Measurements from ENCODE around the gene SNRPD2. TPM values are rescaled to one million over a fixed set of nuclear protein-coding genes. Genes with fewer than 3 reads are reported as not detected.

Gene SNRPD2
- total RNA-seq, 1 donor = 139 TPM

GRCh38 chr19:45659096-45659729, 32.5 kb downstream of the SNRPD2 start:
- Histone ChIP-seq H3K36me3 (ENCODE audit: insufficient read depth, low read length) (no peaks in the 10 kb centered on the region), H3K9me3 (ENCODE audit: low read depth, low read length) (no peaks in the 10 kb centered on the region), H3K4me3 (ENCODE audit: insufficient read depth, low read length) (no peak overlapping the region), H3K4me2 (ENCODE audit: insufficient read depth, low read length) (no peak overlapping the region), H3K27me3 (ENCODE audit: insufficient read depth, low read length) (peaks cover 6% of the 10 kb centered on the region), H2AFZ (ENCODE audit: low read length) (no peak overlapping the region), H4K20me1 (ENCODE audit: insufficient read depth, low read length) (no peaks in the 10 kb centered on the region), H3K4me1 (ENCODE audit: insufficient read depth, low read length) (no peaks in the 10 kb centered on the region), H3K27ac (ENCODE audit: low read depth, low read length) (no peak overlapping the region), H3K79me2 (ENCODE audit: insufficient read depth, low read length) (no peaks in the 10 kb centered on the region)
- DNase-seq (ENCODE audit: insufficient read length, low spot score, missing footprints) = peak; percentile 48
- no peak for TF ChIP-seq CTCF (IDR thresholded peaks at IDR 0.05; ENCODE audit: extremely low read depth, low read depth, low read length)

GRCh38 chr19:45657520-45658167, 34.1 kb downstream of the SNRPD2 start:
- no peak for DNase-seq (ENCODE audit: insufficient read length, low spot score, missing footprints)
- Histone ChIP-seq H3K4me3 (ENCODE audit: insufficient read depth, low read length) (no peak overlapping the region), H3K4me1 (ENCODE audit: insufficient read depth, low read length) (no peaks in the 10 kb centered on the region), H3K27me3 (ENCODE audit: insufficient read depth, low read length) (peaks cover 6% of the 10 kb centered on the region), H3K9me3 (ENCODE audit: low read depth, low read length) (no peaks in the 10 kb centered on the region), H3K36me3 (ENCODE audit: insufficient read depth, low read length) (no peaks in the 10 kb centered on the region), H3K4me2 (ENCODE audit: insufficient read depth, low read length) (no peak overlapping the region), H2AFZ (ENCODE audit: low read length) (no peak overlapping the region), H3K79me2 (ENCODE audit: insufficient read depth, low read length) (no peaks in the 10 kb centered on the region), H4K20me1 (ENCODE audit: insufficient read depth, low read length) (no peaks in the 10 kb centered on the region), H3K27ac (ENCODE audit: low read depth, low read length) (no peak overlapping the region)
- no peak for TF ChIP-seq CTCF (IDR thresholded peaks at IDR 0.05; ENCODE audit: extremely low read depth, low read depth, low read length)

GRCh38 chr19:45655073-45655472, 36.7 kb downstream of the SNRPD2 start:
- Histone ChIP-seq H3K9me3 (ENCODE audit: low read depth, low read length) (no peaks in the 10 kb centered on the region), H2AFZ (ENCODE audit: low read length) (no peak overlapping the region), H3K36me3 (ENCODE audit: insufficient read depth, low read length) (no peaks in the 10 kb centered on the region), H3K4me2 (ENCODE audit: insufficient read depth, low read length) (no peak overlapping the region), H3K27me3 (ENCODE audit: insufficient read depth, low read length) (no peaks in the 10 kb centered on the region), H3K4me1 (ENCODE audit: insufficient read depth, low read length) (no peaks in the 10 kb centered on the region), H3K4me3 (ENCODE audit: insufficient read depth, low read length) (no peak overlapping the region), H3K79me2 (ENCODE audit: insufficient read depth, low read length) (no peaks in the 10 kb centered on the region), H3K27ac (ENCODE audit: low read depth, low read length) (no peak overlapping the region), H4K20me1 (ENCODE audit: insufficient read depth, low read length) (no peaks in the 10 kb centered on the region)
- no peak for DNase-seq (ENCODE audit: insufficient read length, low spot score, missing footprints)
- no peak for TF ChIP-seq CTCF (IDR thresholded peaks at IDR 0.05; ENCODE audit: extremely low read depth, low read depth, low read length)

- no peaks in the 10 kb centered on the region for H4K20me1 ChIP-seq (ENCODE audit: insufficient read depth, low read length)
- H2AFZ ChIP-seq (ENCODE audit: low read length) = no peak overlapping the region
- no peak overlapping the region for H3K4me2 ChIP-seq (ENCODE audit: insufficient read depth, low read length)
- no peak overlapping the region for H3K4me3 ChIP-seq (ENCODE audit: insufficient read depth, low read length)
- no peaks in the 10 kb centered on the region for H3K4me1 ChIP-seq (ENCODE audit: insufficient read depth, low read length)
- H3K79me2 ChIP-seq (ENCODE audit: insufficient read depth, low read length) = no peaks in the 10 kb centered on the region
- no peaks in the 10 kb centered on the region for H3K36me3 ChIP-seq (ENCODE audit: insufficient read depth, low read length)
- no peaks in the 10 kb centered on the region for H3K27me3 ChIP-seq (ENCODE audit: insufficient read depth, low read length)
- H3K9me3 ChIP-seq (ENCODE audit: low read depth, low read length) = no peaks in the 10 kb centered on the region
- no peak overlapping the region for H3K27ac ChIP-seq (ENCODE audit: low read depth, low read length)
- TF ChIP-seq CTCF (IDR thresholded peaks at IDR 0.05; ENCODE audit: extremely low read depth, low read depth, low read length) = no peak
- DNase-seq (ENCODE audit: insufficient read length, low spot score, missing footprints) = peak; percentile 65
Measured at GRCh38 chr19:45653634-45654033, 38.1 kb downstream of the SNRPD2 start.

Data from osteoblast (primary cell).